Panc1 (cell line): ENCODE results near the gene TMEM222. TPM values are rescaled to one million over a fixed set of nuclear protein-coding genes. Genes with fewer than 3 reads are reported as not detected.

Experiments used
- ATAC-seq: fragments of 200-7000 bp; cut with Tn5 transposase; 2 replicates; pipeline ENCODE4 v1.9.1; 2020; ENCODE audit warnings: mild to moderate bottlenecking, moderate library complexity
- BruUV-seq: library from RNA; stranded (reverse); fragments of 400-500 nt; replicated peaks from 2 replicates; lab custom pipeline; 2021; lab: Mats Ljungman, UMichigan
- CTCF ChIA-PET: fragments of 300-600 bp; sonication (Branson Sonifier 250); formaldehyde crosslinking; loops from one replicate; lab custom pipeline; 2022; ENCODE audit warnings: antibody characterized with exemption; lab: Charles Lee
- POLR2A ChIA-PET: fragments of 300-600 bp; sonication (Branson Sonifier 250); formaldehyde crosslinking; loops from one replicate; lab custom pipeline; 2022; ENCODE audit warnings: antibody characterized with exemption; lab: Charles Lee
- DNase-seq: peaks from one replicate; pipeline ENCODE4 v3.0.0-alpha.2; 2010; ENCODE audit warnings: low read depth, low spot score
- H3K27ac ChIP-seq: 2 replicates; pipeline ENCODE4 v1.5.1; 2011; ENCODE audit warnings: mild to moderate bottlenecking, low read length, inconsistent platforms
- H3K27me3 ChIP-seq: fragments of 200-500 bp; sonication (Bioruptor generic); 2 replicates; pipeline ENCODE4 v1.6.0; 2014; ENCODE audit warnings: low read length, inconsistent platforms; ENCODE audit not compliant: control insufficient read depth, insufficient read depth
- H3K36me3 ChIP-seq: fragments of 200-500 bp; sonication (Bioruptor generic); 2 replicates; pipeline ENCODE4 v1.5.1; 2014; ENCODE audit warnings: inconsistent platforms, mild to moderate bottlenecking, low read length, moderate library complexity; ENCODE audit not compliant: control insufficient read depth, insufficient read depth
- H3K4me1 ChIP-seq: 2 replicates; pipeline ENCODE4 v1.5.1; 2011; ENCODE audit warnings: inconsistent platforms, mild to moderate bottlenecking, low read length, moderate library complexity; ENCODE audit not compliant: control insufficient read depth, insufficient read depth
- H3K4me3 ChIP-seq, 2 experiments: 2 replicates each; pipeline ENCODE4 v1.5.1; 2011 to 2012; ENCODE audit warnings: low read depth in 2 of 2, low read length in 2 of 2, mild to moderate bottlenecking in 2 of 2, inconsistent platforms in 1 of 2, moderate library complexity in 1 of 2
- H3K9me3 ChIP-seq: fragments of 200-500 bp; sonication (Bioruptor generic); 2 replicates; pipeline ENCODE4 v1.5.1; 2014; ENCODE audit warnings: low read depth, mild to moderate bottlenecking, inconsistent platforms, low read length, moderate library complexity; ENCODE audit not compliant: control insufficient read depth, insufficient read depth
- POLR2AphosphoS5 ChIP-seq: IDR thresholded peaks from 2 replicates; pipeline ENCODE4 v1.6.1; 2012; ENCODE audit warnings: mild to moderate bottlenecking, low read depth, low read length, moderate library complexity
- SIN3A ChIP-seq: IDR thresholded peaks from 2 replicates; pipeline ENCODE4 v1.6.1; 2012; ENCODE audit warnings: low read depth, mild to moderate bottlenecking, low read length, moderate library complexity, borderline replicate concordance; ENCODE audit not compliant: insufficient read depth
- TCF7L2 ChIP-seq: IDR thresholded peaks from 2 replicates; pipeline ENCODE4 v1.6.1; 2011; ENCODE audit warnings: mild to moderate bottlenecking, low read depth, low read length, inconsistent platforms
- in situ Hi-C: cut with HindIII; loops from 2 replicates; pipeline ENCODE4 v1.10.0; 2016; ENCODE audit warnings: low sequenced_read_pairs, low pct_unique_long_range_greater_than_20kb
- intact Hi-C: fragments of 100-400 bp; cut with micrococcal nuclease; formaldehyde crosslinking; loops from one replicate; pipeline ENCODE4 v1.10.0; 2022; ENCODE audit not compliant: unreplicated experiment
- total RNA-seq: library from RNA; stranded (reverse); gene quantifications from one replicate; pipeline ENCODE4 v1.2.1, GENCODE V29; 2021; ENCODE audit not compliant: unreplicated experiment
- TF ChIP-seq, protein P1 (sequence below): fragments of 450-650 bp; IDR thresholded peaks from 2 replicates; pipeline ENCODE4 v1.5.1; 2017; ENCODE audit warnings: mild to moderate bottlenecking
- TF ChIP-seq, protein P2 (sequence below), 2 experiments: IDR thresholded peaks; 2 replicates each; pipeline ENCODE4 v1.6.1; 2011 to 2012; ENCODE audit warnings: low read depth in 2 of 2, control low read depth in 1 of 2, low read length in 1 of 2, mild to moderate bottlenecking in 1 of 2, moderate library complexity in 1 of 2; ENCODE audit not compliant: insufficient read depth in 1 of 2

The TMEM222 gene
- total RNA-seq, 1 experiment from 2014 or later: 55.3 TPM

GRCh38 chr1:27353629-27354028, 31.7 kb downstream of the TMEM222 start:
- no peak overlapping the region for H3K4me3 ChIP-seq
- no TSS peak for BruUV-seq
- ATAC-seq: no peak
- CTCF ChIA-PET: interaction anchor here (1.1 kb wide), 1 partner anchor 9 kb away, joined by 4 read pairs; no protein-coding TSS in a partner anchor
- no peaks in the 10 kb centered on the region; the same call in 1 of the 2 replicates for H3K36me3 ChIP-seq
- intact Hi-C loops: no loop called here
- POLR2A ChIA-PET: interaction anchor here (0.7 kb wide), 1 partner anchor 608 kb away, joined by 3 read pairs; no protein-coding TSS in a partner anchor
- TF ChIP-seq, protein P1, sequence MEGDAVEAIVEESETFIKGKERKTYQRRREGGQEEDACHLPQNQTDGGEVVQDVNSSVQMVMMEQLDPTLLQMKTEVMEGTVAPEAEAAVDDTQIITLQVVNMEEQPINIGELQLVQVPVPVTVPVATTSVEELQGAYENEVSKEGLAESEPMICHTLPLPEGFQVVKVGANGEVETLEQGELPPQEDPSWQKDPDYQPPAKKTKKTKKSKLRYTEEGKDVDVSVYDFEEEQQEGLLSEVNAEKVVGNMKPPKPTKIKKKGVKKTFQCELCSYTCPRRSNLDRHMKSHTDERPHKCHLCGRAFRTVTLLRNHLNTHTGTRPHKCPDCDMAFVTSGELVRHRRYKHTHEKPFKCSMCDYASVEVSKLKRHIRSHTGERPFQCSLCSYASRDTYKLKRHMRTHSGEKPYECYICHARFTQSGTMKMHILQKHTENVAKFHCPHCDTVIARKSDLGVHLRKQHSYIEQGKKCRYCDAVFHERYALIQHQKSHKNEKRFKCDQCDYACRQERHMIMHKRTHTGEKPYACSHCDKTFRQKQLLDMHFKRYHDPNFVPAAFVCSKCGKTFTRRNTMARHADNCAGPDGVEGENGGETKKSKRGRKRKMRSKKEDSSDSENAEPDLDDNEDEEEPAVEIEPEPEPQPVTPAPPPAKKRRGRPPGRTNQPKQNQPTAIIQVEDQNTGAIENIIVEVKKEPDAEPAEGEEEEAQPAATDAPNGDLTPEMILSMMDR: no peak
- TF ChIP-seq, protein P2, sequence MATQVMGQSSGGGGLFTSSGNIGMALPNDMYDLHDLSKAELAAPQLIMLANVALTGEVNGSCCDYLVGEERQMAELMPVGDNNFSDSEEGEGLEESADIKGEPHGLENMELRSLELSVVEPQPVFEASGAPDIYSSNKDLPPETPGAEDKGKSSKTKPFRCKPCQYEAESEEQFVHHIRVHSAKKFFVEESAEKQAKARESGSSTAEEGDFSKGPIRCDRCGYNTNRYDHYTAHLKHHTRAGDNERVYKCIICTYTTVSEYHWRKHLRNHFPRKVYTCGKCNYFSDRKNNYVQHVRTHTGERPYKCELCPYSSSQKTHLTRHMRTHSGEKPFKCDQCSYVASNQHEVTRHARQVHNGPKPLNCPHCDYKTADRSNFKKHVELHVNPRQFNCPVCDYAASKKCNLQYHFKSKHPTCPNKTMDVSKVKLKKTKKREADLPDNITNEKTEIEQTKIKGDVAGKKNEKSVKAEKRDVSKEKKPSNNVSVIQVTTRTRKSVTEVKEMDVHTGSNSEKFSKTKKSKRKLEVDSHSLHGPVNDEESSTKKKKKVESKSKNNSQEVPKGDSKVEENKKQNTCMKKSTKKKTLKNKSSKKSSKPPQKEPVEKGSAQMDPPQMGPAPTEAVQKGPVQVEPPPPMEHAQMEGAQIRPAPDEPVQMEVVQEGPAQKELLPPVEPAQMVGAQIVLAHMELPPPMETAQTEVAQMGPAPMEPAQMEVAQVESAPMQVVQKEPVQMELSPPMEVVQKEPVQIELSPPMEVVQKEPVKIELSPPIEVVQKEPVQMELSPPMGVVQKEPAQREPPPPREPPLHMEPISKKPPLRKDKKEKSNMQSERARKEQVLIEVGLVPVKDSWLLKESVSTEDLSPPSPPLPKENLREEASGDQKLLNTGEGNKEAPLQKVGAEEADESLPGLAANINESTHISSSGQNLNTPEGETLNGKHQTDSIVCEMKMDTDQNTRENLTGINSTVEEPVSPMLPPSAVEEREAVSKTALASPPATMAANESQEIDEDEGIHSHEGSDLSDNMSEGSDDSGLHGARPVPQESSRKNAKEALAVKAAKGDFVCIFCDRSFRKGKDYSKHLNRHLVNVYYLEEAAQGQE (IDR thresholded peaks at IDR 0.05; ENCODE audit: insufficient read depth in 1 of 2, low read depth in 2 of 2, low read length in 1 of 2): no peak
- TF ChIP-seq TCF7L2 (no peak), SIN3A (no peak), POLR2AphosphoS5 (no peak)
- H3K9me3 ChIP-seq: no peaks in the 10 kb centered on the region
- H3K4me1 ChIP-seq: peaks cover 16% of the 10 kb centered on the region
- H3K27ac ChIP-seq: no peak overlapping the region
- DNase-seq: no peak
- in situ Hi-C loops: no loop called here
- H3K27me3 ChIP-seq: no peaks in the 10 kb centered on the region

- H3K36me3 ChIP-seq: no peaks in the 10 kb centered on the region; the same call in 1 of the 2 replicates
- CTCF ChIA-PET: interaction anchor here (0.5 to 1.1 kb wide), 2 partner anchors 10 to 168 kb away, joined by 3 to 5 read pairs; no protein-coding TSS in a partner anchor
- H3K4me3 ChIP-seq: no peak overlapping the region
- TF ChIP-seq, protein P2 (IDR thresholded peaks at IDR 0.05; ENCODE audit: insufficient read depth in 1 of 2, low read depth in 2 of 2, low read length in 1 of 2): no peak
- TF ChIP-seq SIN3A (no peak), TCF7L2 (no peak), POLR2AphosphoS5 (no peak)
- TF ChIP-seq, protein P1: no peak
- POLR2A ChIA-PET: no interaction called here
- in situ Hi-C loops (no loop called here), intact Hi-C loops (no loop called here)
- no TSS peak for BruUV-seq
- DNase-seq: no peak
- H3K9me3 ChIP-seq: no peaks in the 10 kb centered on the region
- no peak for ATAC-seq
- H3K27me3 ChIP-seq: no peaks in the 10 kb centered on the region
- H3K4me1 ChIP-seq: peaks cover 8% of the 10 kb centered on the region
- no peak overlapping the region for H3K27ac ChIP-seq
Observed at GRCh38 chr1:27355683-27356082, 33.7 kb downstream of the TMEM222 start.
